Stimulated activated naive CD8-positive, alpha-beta T cell treated with anti-CD3 and anti-CD28 coated beads, Interleukin-15, amount 100 ng/mL, for 72 hours (primary cell): ENCODE measurements around the gene NOBOX.
"Not testable (repeated sequence)": the region's sequence is repeated elsewhere in the genome, so short reads cannot be mapped to it uniquely, and the experiment has no call there.

Experiments
- ATAC-seq: fragments of 150-1000 bp; cut with Tn5 transposase; 2 replicates; pipeline ENCODE4 v1.10.0; 2021; ENCODE audit warnings: mild to moderate bottlenecking, moderate library complexity
- DNase-seq, 2 donors: peaks; one replicate each; pipeline ENCODE4 v3.0.0; 2021 to 2022
- H3K27ac Mint-ChIP-seq, 2 donors: one replicate each; pipeline ENCODE4 v1.8.0; 2022; ENCODE audit warnings: mild to moderate bottlenecking in 2 of 2, mixed read lengths in 2 of 2, moderate library complexity in 2 of 2
- H3K27me3 Mint-ChIP-seq: one replicate; pipeline ENCODE4 v1.8.0; 2022; ENCODE audit warnings: mixed read lengths
- H3K4me1 Mint-ChIP-seq: one replicate; pipeline ENCODE4 v1.8.0; 2022; ENCODE audit warnings: mild to moderate bottlenecking, mixed read lengths
- H3K4me3 Mint-ChIP-seq, 2 donors: one replicate each; pipeline ENCODE4 v1.8.0; 2022; ENCODE audit warnings: mild to moderate bottlenecking in 2 of 2, mixed read lengths in 2 of 2, moderate library complexity in 1 of 2
- H3K9me3 Mint-ChIP-seq, 2 donors: one replicate each; pipeline ENCODE4 v1.8.0; 2022; ENCODE audit warnings: mixed read lengths in 2 of 2

Gene NOBOX

GRCh38 chr7:144369221-144369620, 34.3 kb downstream of the NOBOX start:
- H3K27ac Mint-ChIP-seq, H3K27me3 Mint-ChIP-seq, DNase-seq, H3K4me3 Mint-ChIP-seq, H3K9me3 Mint-ChIP-seq, H3K4me1 Mint-ChIP-seq, ATAC-seq: not testable (repeated sequence)

GRCh38 chr7:144367250-144367649, 36.2 kb downstream of the NOBOX start:
- not testable (repeated sequence) for H3K9me3 Mint-ChIP-seq, H3K27me3 Mint-ChIP-seq, DNase-seq, ATAC-seq, H3K4me3 Mint-ChIP-seq, H3K27ac Mint-ChIP-seq, H3K4me1 Mint-ChIP-seq

- H3K4me1 Mint-ChIP-seq: not testable (repeated sequence)
These were observed 38.0 kb downstream of the NOBOX start for GRCh38 chr7:144365523-144365922.

GRCh38 chr7:144362061-144362460, 41.4 kb downstream of the NOBOX start:
- not testable (repeated sequence) for H3K4me3 Mint-ChIP-seq, H3K9me3 Mint-ChIP-seq, H3K27me3 Mint-ChIP-seq, ATAC-seq, H3K27ac Mint-ChIP-seq, DNase-seq, H3K4me1 Mint-ChIP-seq

More at GRCh38 chr7:144365523-144365922, 38.0 kb downstream of the NOBOX start:
- H3K9me3 Mint-ChIP-seq, ATAC-seq, H3K27ac Mint-ChIP-seq, H3K27me3 Mint-ChIP-seq, H3K4me3 Mint-ChIP-seq, DNase-seq: not testable (repeated sequence)

GRCh38 chr7:144356860-144357259, 46.6 kb downstream of the NOBOX start:
- DNase-seq, H3K4me1 Mint-ChIP-seq, H3K4me3 Mint-ChIP-seq, H3K27me3 Mint-ChIP-seq, H3K9me3 Mint-ChIP-seq, ATAC-seq, H3K27ac Mint-ChIP-seq: not testable (repeated sequence)

GRCh38 chr7:144356185-144356584, 47.3 kb downstream of the NOBOX start:
- not testable (repeated sequence) for H3K4me3 Mint-ChIP-seq, H3K4me1 Mint-ChIP-seq, H3K27me3 Mint-ChIP-seq, H3K27ac Mint-ChIP-seq, H3K9me3 Mint-ChIP-seq, DNase-seq, ATAC-seq

- Mint-ChIP-seq H3K4me3 (peak within 1 kb of the TSS; percentile 83 to 93), H3K27ac (peak within 1 kb of the TSS; percentile 89 to 95)
- not testable (repeated sequence) for H3K27me3 Mint-ChIP-seq, H3K4me1 Mint-ChIP-seq, H3K9me3 Mint-ChIP-seq, DNase-seq
- ATAC-seq: peak; percentile 84
These were observed 48.2 kb downstream of the NOBOX start, which contains the start of gene ARHGEF5 for GRCh38 chr7:144355176-144355822. ARHGEF5 (plus strand) TSS chr7:144355402; CDS start chr7:144362670, 7,268 bp downstream.

- not testable (repeated sequence) for ATAC-seq, H3K9me3 Mint-ChIP-seq, H3K4me1 Mint-ChIP-seq, H3K4me3 Mint-ChIP-seq, H3K27ac Mint-ChIP-seq, H3K27me3 Mint-ChIP-seq, DNase-seq
These were observed 51.8 kb downstream of the NOBOX start for GRCh38 chr7:144351667-144352066.

- not testable (repeated sequence) for H3K4me3 Mint-ChIP-seq, H3K4me1 Mint-ChIP-seq, DNase-seq, H3K9me3 Mint-ChIP-seq, H3K27ac Mint-ChIP-seq, H3K27me3 Mint-ChIP-seq
- ATAC-seq: peak; percentile 93
These were observed 54.9 kb downstream of the NOBOX start for GRCh38 chr7:144348625-144349024.
